HG03565 (cell line): ENCODE data around the gene KDM4C.
"Not testable (repeated sequence)": the region's sequence is repeated elsewhere in the genome, so short reads cannot be mapped to it uniquely, and the experiment has no call there.

Experiments
- ATAC-seq: cut with Tn5 transposase; IDR thresholded peaks from one replicate; pipeline ENCODE4 v1.9.1; 2021; ENCODE audit warnings: mild to moderate bottlenecking, moderate library complexity; ENCODE audit not compliant: unreplicated experiment

The KDM4C gene

GRCh38 chr9:6764011-6764410 is 6.2 kb downstream of the KDM4C start:
- no peak for ATAC-seq

- no peak for ATAC-seq
Observed at GRCh38 chr9:6764523-6764922, 6.8 kb downstream of the KDM4C start.

GRCh38 chr9:6764950-6765349 is 7.2 kb downstream of the KDM4C start:
- no peak for ATAC-seq

GRCh38 chr9:6765396-6765795 is 7.6 kb downstream of the KDM4C start:
- no peak for ATAC-seq

- ATAC-seq: no peak
Observed at GRCh38 chr9:6766606-6767005, 8.8 kb downstream of the KDM4C start.

- ATAC-seq: not testable (repeated sequence)
Observed at GRCh38 chr9:6768587-6768986, 10.8 kb downstream of the KDM4C start.

- ATAC-seq: no peak
Observed at GRCh38 chr9:6771722-6772121, 13.9 kb downstream of the KDM4C start.

GRCh38 chr9:6777213-6777902 is 19.6 kb downstream of the KDM4C start:
- ATAC-seq: no peak

- ATAC-seq: no peak
Observed at GRCh38 chr9:6779417-6780241, 21.9 kb downstream of the KDM4C start.

- no peak for ATAC-seq
Observed at GRCh38 chr9:6780690-6781089, 22.9 kb downstream of the KDM4C start.

- no peak for ATAC-seq
Observed at GRCh38 chr9:6781476-6781875, 23.7 kb downstream of the KDM4C start.

- no peak for ATAC-seq
Observed at GRCh38 chr9:6782345-6782744, 24.6 kb downstream of the KDM4C start.

- ATAC-seq: no peak
Observed at GRCh38 chr9:6782981-6783380, 25.2 kb downstream of the KDM4C start.

GRCh38 chr9:6783753-6784152 is 26.0 kb downstream of the KDM4C start:
- no peak for ATAC-seq

- no peak for ATAC-seq
Observed at GRCh38 chr9:6785682-6786081, 27.9 kb downstream of the KDM4C start.

GRCh38 chr9:6787793-6788161 is 30.0 kb downstream of the KDM4C start:
- ATAC-seq: no peak

GRCh38 chr9:6788162-6789016 is 30.6 kb downstream of the KDM4C start:
- no peak for ATAC-seq

GRCh38 chr9:6789017-6789338 is 31.2 kb downstream of the KDM4C start:
- ATAC-seq: not testable (repeated sequence)

- no peak for ATAC-seq
Observed at GRCh38 chr9:6790866-6791265, 33.1 kb downstream of the KDM4C start.

- no peak for ATAC-seq
Observed at GRCh38 chr9:6793203-6793602, 35.4 kb downstream of the KDM4C start.

GRCh38 chr9:6794936-6795335 is 37.2 kb downstream of the KDM4C start:
- no peak for ATAC-seq

GRCh38 chr9:6802926-6803325 is 45.2 kb downstream of the KDM4C start:
- ATAC-seq: no peak
